WTC11 (cell line): ENCODE data around the gene SEC24B.

Source experiments
- CREM ChIP-seq: sonication (generic); formaldehyde crosslinking; IDR thresholded peaks from 2 replicates; pipeline ENCODE4 v1.8.1; 2022; ENCODE audit warnings: mild to moderate bottlenecking, missing genetic modification reagents, moderate library complexity
- CTCF ChIP-seq: fragments of 200-600 bp; IDR thresholded peaks from 2 replicates; pipeline ENCODE4 v1.8.0; 2022; ENCODE audit warnings: antibody characterized with exemption
- IRF2 ChIP-seq: sonication (generic); formaldehyde crosslinking; IDR thresholded peaks from 2 replicates; pipeline ENCODE4 v1.8.0; 2022; ENCODE audit warnings: low read depth, missing genetic modification reagents, borderline replicate concordance
- JUN ChIP-seq: sonication (generic); formaldehyde crosslinking; IDR thresholded peaks from 2 replicates; pipeline ENCODE4 v1.8.0; 2023; ENCODE audit warnings: mild to moderate bottlenecking, missing genetic modification reagents
- NR3C1 ChIP-seq: sonication (generic); formaldehyde crosslinking; conservative IDR thresholded peaks from 2 replicates; pipeline ENCODE4 v1.8.1; 2023; ENCODE audit warnings: low read depth, mild to moderate bottlenecking, missing genetic modification reagents
- ZBTB21 ChIP-seq: sonication (generic); formaldehyde crosslinking; IDR thresholded peaks from 2 replicates; pipeline ENCODE4 v1.8.1; 2023; ENCODE audit warnings: mild to moderate bottlenecking, missing genetic modification reagents, borderline replicate concordance
- TF ChIP-seq, protein P1 (sequence below): sonication (generic); formaldehyde crosslinking; IDR thresholded peaks from 2 replicates; pipeline ENCODE4 v1.8.1; 2023; ENCODE audit warnings: mild to moderate bottlenecking, missing genetic modification reagents, moderate library complexity

DNA sequence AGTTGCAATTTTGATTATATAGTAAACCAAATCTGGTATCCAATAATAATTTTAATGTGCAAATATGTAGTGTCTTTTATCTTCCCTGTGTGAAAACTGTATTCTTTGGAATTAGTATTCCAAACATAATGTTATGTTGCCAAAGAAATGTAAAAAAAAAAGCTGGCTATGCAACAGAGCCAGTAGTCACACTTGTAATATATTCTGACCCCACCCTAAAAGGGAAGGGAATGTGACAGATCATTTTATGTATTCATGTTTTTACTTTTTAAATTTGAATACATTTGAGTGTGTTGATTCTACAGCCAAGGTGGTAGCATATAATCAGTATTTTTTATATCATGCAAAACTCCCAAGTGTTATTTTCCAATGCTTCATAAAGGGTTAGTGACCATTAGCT, 98.6 kb downstream of the SEC24B start:
- no peak for TF ChIP-seq NR3C1 (CRISPR knock-in tag)
- TF ChIP-seq, protein P1, sequence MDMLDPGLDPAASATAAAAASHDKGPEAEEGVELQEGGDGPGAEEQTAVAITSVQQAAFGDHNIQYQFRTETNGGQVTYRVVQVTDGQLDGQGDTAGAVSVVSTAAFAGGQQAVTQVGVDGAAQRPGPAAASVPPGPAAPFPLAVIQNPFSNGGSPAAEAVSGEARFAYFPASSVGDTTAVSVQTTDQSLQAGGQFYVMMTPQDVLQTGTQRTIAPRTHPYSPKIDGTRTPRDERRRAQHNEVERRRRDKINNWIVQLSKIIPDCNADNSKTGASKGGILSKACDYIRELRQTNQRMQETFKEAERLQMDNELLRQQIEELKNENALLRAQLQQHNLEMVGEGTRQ (CRISPR knock-in tag): no peak
- TF ChIP-seq CTCF: no peak
- TF ChIP-seq CREM (CRISPR knock-in tag): no peak
- no peak for TF ChIP-seq IRF2
- no peak for TF ChIP-seq ZBTB21 (CRISPR knock-in tag)
- TF ChIP-seq JUN (CRISPR knock-in tag): no peak
